HepG2 (cell line): ENCODE measurements around the gene RHBDF2. TPM values are rescaled to one million over a fixed set of nuclear protein-coding genes. Genes with fewer than 3 reads are reported as not detected.

ENCODE experiments used
- ARHGAP35 ChIP-seq: sonication (generic); formaldehyde crosslinking; IDR thresholded peaks from 2 replicates; pipeline ENCODE4 v1.9.0; 2022; ENCODE audit warnings: mild to moderate bottlenecking, inconsistent platforms, moderate library complexity, missing genetic modification reagents, borderline replicate concordance
- FOXC1 ChIP-seq: sonication (generic); formaldehyde crosslinking; IDR thresholded peaks from 2 replicates; pipeline ENCODE4 v1.8.0; 2022; ENCODE audit warnings: mild to moderate bottlenecking, missing genetic modification reagents, borderline replicate concordance
- IRF1 ChIP-seq: sonication (generic); formaldehyde crosslinking; IDR thresholded peaks from 2 replicates; pipeline ENCODE4 v1.4.0; 2020; ENCODE audit warnings: low read depth, mild to moderate bottlenecking, missing genetic modification reagents
- MEIS1 ChIP-seq: sonication (generic); formaldehyde crosslinking; IDR thresholded peaks from 2 replicates; pipeline ENCODE4 v1.9.0; 2021; ENCODE audit warnings: mild to moderate bottlenecking, missing genetic modification reagents, moderate library complexity, borderline replicate concordance
- NR2F6 ChIP-seq, 2 experiments: IDR thresholded peaks; 2 replicates each; pipeline ENCODE4 v1.6.1; 2016; ENCODE audit warnings: antibody characterized with exemption in 1 of 2, mild to moderate bottlenecking in 1 of 2
- RORA ChIP-seq: sonication (generic); formaldehyde crosslinking; IDR thresholded peaks from 2 replicates; pipeline ENCODE4 v1.5.0; 2020; ENCODE audit warnings: mild to moderate bottlenecking, missing genetic modification reagents, moderate library complexity
- SAP130 ChIP-seq: IDR thresholded peaks from 2 replicates; pipeline ENCODE4 v1.6.1; 2016; ENCODE audit warnings: low read depth
- SP140L ChIP-seq: sonication (generic); formaldehyde crosslinking; IDR thresholded peaks from 2 replicates; pipeline ENCODE4 v1.4.0; 2020; ENCODE audit warnings: missing genetic modification reagents, borderline replicate concordance
- TARDBP ChIP-seq: sonication (generic); formaldehyde crosslinking; IDR thresholded peaks from 2 replicates; pipeline ENCODE4 v1.8.0; 2022; ENCODE audit warnings: mild to moderate bottlenecking, missing genetic modification reagents
- TEF ChIP-seq: sonication (generic); formaldehyde crosslinking; IDR thresholded peaks from 2 replicates; pipeline ENCODE4 v1.5.0; 2020; ENCODE audit warnings: missing genetic modification reagents
- ZFY ChIP-seq: sonication (generic); formaldehyde crosslinking; IDR thresholded peaks from 2 replicates; pipeline ENCODE4 v1.4.0; 2020; ENCODE audit warnings: missing genetic modification reagents
- ZNF296 ChIP-seq: sonication (generic); formaldehyde crosslinking; conservative IDR thresholded peaks from 2 replicates; pipeline ENCODE4 v1.5.0; 2020; ENCODE audit warnings: mild to moderate bottlenecking, missing genetic modification reagents
- ZNF350 ChIP-seq: sonication (generic); formaldehyde crosslinking; IDR thresholded peaks from 2 replicates; pipeline ENCODE4 v1.4.0; 2020; ENCODE audit warnings: mild to moderate bottlenecking, low read depth, missing genetic modification reagents, borderline replicate concordance
- ZNF567 ChIP-seq: sonication (generic); formaldehyde crosslinking; IDR thresholded peaks from 2 replicates; pipeline ENCODE4 v1.8.1; 2023; ENCODE audit warnings: mild to moderate bottlenecking, missing genetic modification reagents, borderline replicate concordance
- ZNF574 ChIP-seq: sonication (generic); formaldehyde crosslinking; IDR thresholded peaks from 2 replicates; pipeline ENCODE4 v1.4.0; 2020; ENCODE audit warnings: missing genetic modification reagents
- ZNF615 ChIP-seq: sonication (generic); formaldehyde crosslinking; IDR thresholded peaks from 2 replicates; pipeline ENCODE4 v1.5.0; 2020; ENCODE audit warnings: mild to moderate bottlenecking, missing genetic modification reagents, borderline replicate concordance
- ZNF766 ChIP-seq: sonication (generic); formaldehyde crosslinking; IDR thresholded peaks from 2 replicates; pipeline ENCODE4 v1.5.0; 2020; ENCODE audit warnings: missing genetic modification reagents, borderline replicate concordance
- ZNF781 ChIP-seq: sonication (generic); formaldehyde crosslinking; IDR thresholded peaks from 2 replicates; pipeline ENCODE4 v1.5.1; 2020; ENCODE audit warnings: borderline replicate concordance, mild to moderate bottlenecking, missing genetic modification reagents; ENCODE audit errors: not compliant biosample characterization
- ZNF850 ChIP-seq: sonication (generic); formaldehyde crosslinking; conservative IDR thresholded peaks from 2 replicates; pipeline ENCODE4 v1.9.0; 2021; ENCODE audit warnings: mild to moderate bottlenecking, missing genetic modification reagents
- ZNF878 ChIP-seq: sonication (generic); formaldehyde crosslinking; IDR thresholded peaks from 2 replicates; pipeline ENCODE4 v1.8.1; 2023; ENCODE audit warnings: mild to moderate bottlenecking, missing genetic modification reagents, moderate library complexity
- ZNF891 ChIP-seq: sonication (generic); formaldehyde crosslinking; IDR thresholded peaks from 2 replicates; pipeline ENCODE4 v1.5.0; 2020; ENCODE audit warnings: mild to moderate bottlenecking, missing genetic modification reagents
- ZSCAN29 ChIP-seq: sonication (generic); formaldehyde crosslinking; conservative IDR thresholded peaks from 2 replicates; pipeline ENCODE4 v1.4.0; 2020; ENCODE audit warnings: mild to moderate bottlenecking, missing genetic modification reagents
- ZSCAN5A ChIP-seq: sonication (generic); formaldehyde crosslinking; IDR thresholded peaks from 2 replicates; pipeline ENCODE4 v1.8.0; 2022; ENCODE audit warnings: mild to moderate bottlenecking, missing genetic modification reagents, borderline replicate concordance
- polyA plus RNA-seq, 8 experiments: library from polyadenylated mRNA; depleted of rRNA in 3 of 8; stranded (reverse) in 7 of 8; unstranded in 1 of 8; fragments of >200 nt; fragmentation: Illumina TruSeq in 4 of 8; extraction: Trizol in 4 of 8; gene quantifications; 2 replicates each; pipeline versions ENCODE4 v1.2.1 to v1.2.3, GENCODE V29; 2011 to 2016; ENCODE audit warnings: low read depth in 4 of 8, missing spikeins in 1 of 8, mixed read lengths in 1 of 8; ENCODE audit not compliant: insufficient read depth in 1 of 8
- total RNA-seq, 5 experiments: library from RNA; depleted of rRNA; stranded (reverse); fragments of >200 nt; fragmentation: Illumina TruSeq; extraction: Trizol; gene quantifications; 2 replicates each; pipeline ENCODE4 v1.2.3, GENCODE V29; 2016; ENCODE audit warnings: low read depth in 1 of 5

The RHBDF2 gene
- total and polyA plus RNA-seq, 2 of the 13 experiments (the other 11 are each of a cell fraction or from before 2014, with no cell fraction given) = 7.8 to 24.2 TPM

GRCh38 chr17:76529224-76530094, 28.2 kb upstream of the RHBDF2 start (continued):
- TF ChIP-seq SAP130 (CRISPR knock-in tag) = peak; percentile 23; the same call in 1 of the 2 replicates
- no peak for TF ChIP-seq IRF1 (CRISPR knock-in tag)
- TF ChIP-seq ZNF296 (CRISPR knock-in tag) = 0 out of 2 replicates have a peak, but pooled peaks have one; percentile 32
- TF ChIP-seq TARDBP (CRISPR knock-in tag) = peak; percentile 49; the same call in 1 of the 2 replicates
- TF ChIP-seq ZSCAN5A = 0 out of 2 replicates have a peak, but pooled peaks have one; percentile 68
- TF ChIP-seq ZNF574 (CRISPR knock-in tag) = peak; percentile 55
- TF ChIP-seq TEF (CRISPR knock-in tag) = no peak
- TF ChIP-seq ZNF850 (CRISPR knock-in tag) = no peak
- TF ChIP-seq FOXC1 (CRISPR knock-in tag) = peak; percentile 51; the same call in 1 of the 2 replicates
- TF ChIP-seq SP140L = no peak
- no peak for TF ChIP-seq ARHGAP35
- TF ChIP-seq ZNF567 (CRISPR knock-in tag) = no peak
- no peak for TF ChIP-seq NR2F6 (IDR thresholded peaks at IDR 0.05)
- no peak; the same call in 1 of the 2 replicates for TF ChIP-seq NR2F6 (CRISPR knock-in tag; IDR thresholded peaks at IDR 0.05)
- no peak; the same call in none of the 2 replicates for TF ChIP-seq ZNF350 (CRISPR knock-in tag)
- peak; percentile 57; the same call in 1 of the 2 replicates for TF ChIP-seq ZFY (CRISPR knock-in tag)
- TF ChIP-seq ZNF891 = no peak
- TF ChIP-seq ZNF878 = no peak
- TF ChIP-seq ZSCAN29 (CRISPR knock-in tag) = no peak
- no peak for TF ChIP-seq RORA
- TF ChIP-seq ZNF766 (CRISPR knock-in tag) = no peak
- TF ChIP-seq ZNF781 = peak; percentile 36
- peak; percentile 65; the same call in 1 of the 2 replicates for TF ChIP-seq MEIS1 (CRISPR knock-in tag)
- TF ChIP-seq ZNF615 (CRISPR knock-in tag) = no peak
